GM18502 (cell line): ENCODE measurements around the gene FNDC10.

Experiments
- ATAC-seq: cut with Tn5 transposase; IDR thresholded peaks from one replicate; pipeline ENCODE4 v1.9.1; 2021; ENCODE audit warnings: mild to moderate bottlenecking; ENCODE audit not compliant: unreplicated experiment, poor library complexity

The FNDC10 gene

GRCh38 chr1:1617516-1617915 is 17.6 kb upstream of the FNDC10 start:
- ATAC-seq: no peak

- no peak for ATAC-seq
Observed at GRCh38 chr1:1616838-1617237, 16.9 kb upstream of the FNDC10 start.

DNA sequence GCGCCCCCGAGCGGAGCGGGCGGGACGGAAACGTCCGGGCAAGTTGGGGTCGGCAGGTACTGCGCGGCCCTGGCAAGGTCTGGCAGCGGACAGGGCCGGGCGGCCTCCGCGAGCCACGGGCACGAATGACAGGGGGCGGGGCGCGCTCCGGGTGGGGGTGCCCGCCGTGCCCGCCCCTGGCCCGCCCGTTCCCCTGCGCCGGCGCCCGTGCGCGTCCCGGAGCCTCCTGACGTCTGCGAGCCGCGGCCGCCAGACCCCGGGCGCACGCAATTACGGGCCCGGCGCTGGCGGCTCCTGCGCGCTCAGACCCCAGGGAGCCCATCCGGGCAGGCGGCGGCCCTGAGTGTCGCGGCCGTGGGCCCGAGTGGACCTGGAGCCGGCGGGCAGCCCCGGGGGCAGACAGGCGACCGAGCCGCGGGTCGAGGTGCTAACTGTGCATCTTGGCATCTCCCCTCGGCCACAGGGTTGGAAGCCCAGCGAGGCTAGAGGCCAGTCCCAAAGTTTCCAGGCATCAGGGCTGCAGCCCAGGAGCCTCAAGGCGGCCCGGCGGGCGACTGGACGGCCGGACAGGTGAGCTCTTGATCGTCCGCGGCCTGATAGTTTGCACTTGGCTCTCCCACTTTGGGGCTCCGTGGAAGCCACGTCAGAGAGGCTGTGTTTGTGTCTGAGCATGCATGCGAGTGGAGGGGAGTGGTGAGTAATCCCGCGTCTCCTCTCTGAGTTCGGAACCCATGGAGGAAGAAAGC is 16.3 kb upstream of the FNDC10 start:
- peak; percentile 29 for ATAC-seq

GRCh38 chr1:1615256-1616044 is 15.5 kb upstream of the FNDC10 start, which contains the start of gene MIB2:
Gene MIB2, plus strand, starts transcription at chr1:1615500. Its CDS starts 7,953 bp downstream, at chr1:1623453.
- peak; percentile 83 for ATAC-seq

DNA sequence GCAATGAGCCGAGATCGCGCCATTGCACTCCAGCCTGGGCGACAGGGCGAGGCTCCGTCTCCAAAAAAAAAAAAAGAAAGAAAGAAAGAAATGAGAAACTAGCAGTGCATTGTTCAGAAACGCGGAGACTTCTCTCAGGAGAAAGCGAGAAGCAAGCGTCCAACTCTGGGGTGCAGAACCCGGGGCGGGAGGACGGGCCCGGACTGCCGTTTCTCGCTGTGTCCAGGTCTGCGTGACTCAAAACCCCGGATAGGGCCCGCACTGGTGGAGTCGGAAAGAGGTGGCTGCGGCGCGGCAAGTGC is 15.0 kb upstream of the FNDC10 start:
- no peak for ATAC-seq

DNA sequence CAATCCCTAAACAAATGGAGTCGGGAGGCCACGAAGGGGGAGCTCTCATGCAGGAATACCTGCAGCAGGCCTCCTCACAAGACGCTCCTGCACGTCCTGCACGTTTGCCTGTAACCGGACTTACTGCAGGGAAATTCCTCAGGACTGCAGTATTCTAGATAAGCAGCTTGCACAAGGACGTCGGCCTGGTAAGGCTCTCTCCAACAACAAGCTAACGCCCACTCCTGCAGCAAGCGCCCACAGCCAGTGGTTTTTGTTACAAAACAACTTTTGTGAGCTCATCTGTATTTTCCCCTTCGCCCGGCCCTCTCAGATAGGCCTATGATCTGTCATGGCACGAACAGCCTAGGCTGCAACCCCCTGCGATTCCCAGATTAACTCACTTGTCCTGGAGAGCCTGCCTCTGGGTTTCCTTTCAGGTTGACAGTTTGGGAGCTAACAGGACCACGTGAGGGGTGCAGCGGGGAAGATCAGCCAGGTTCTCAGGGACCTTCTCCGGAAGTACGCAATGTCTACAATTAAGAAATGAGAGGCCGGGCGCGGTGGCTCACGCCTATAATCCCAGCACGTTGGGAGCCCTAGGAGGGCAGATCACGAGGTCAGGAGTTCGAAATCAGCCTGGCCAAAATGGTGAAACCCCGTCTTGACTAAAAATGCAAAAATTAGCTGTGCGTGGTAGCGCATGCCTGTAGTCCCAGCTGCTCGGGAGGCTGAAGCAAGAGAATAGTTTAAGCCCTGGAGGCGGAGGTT is 14.4 kb upstream of the FNDC10 start:
- ATAC-seq: no peak

DNA sequence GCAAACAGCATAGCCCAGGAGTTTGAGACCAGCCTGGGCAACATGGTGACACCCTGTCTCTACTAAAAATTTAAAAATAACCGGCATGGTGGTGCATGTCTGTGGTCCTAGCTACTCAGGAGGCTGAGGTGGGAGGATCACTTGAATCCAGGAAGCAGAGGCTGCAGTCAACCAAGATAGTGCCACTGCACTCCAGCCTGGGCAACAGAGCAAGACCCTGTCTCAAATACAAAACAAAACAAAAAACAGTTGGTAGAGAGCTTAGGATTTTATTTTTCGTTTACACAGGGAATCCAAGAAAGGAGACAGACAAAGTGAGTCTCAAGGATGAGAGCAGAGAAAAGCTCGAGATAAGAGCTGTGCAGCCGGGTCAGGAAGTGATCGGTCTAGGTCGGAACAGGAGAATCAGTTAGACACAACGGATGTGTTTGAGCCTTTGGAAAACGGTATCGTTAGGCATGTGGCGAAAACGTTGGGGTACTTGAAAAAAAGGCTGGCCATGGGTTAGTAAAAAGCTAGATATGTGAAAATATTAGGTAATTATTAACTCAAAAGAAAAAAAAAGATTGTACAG is 13.7 kb upstream of the FNDC10 start:
- no peak for ATAC-seq

- ATAC-seq: no peak
Observed at GRCh38 chr1:1612104-1612400, 12.1 kb upstream of the FNDC10 start.

DNA sequence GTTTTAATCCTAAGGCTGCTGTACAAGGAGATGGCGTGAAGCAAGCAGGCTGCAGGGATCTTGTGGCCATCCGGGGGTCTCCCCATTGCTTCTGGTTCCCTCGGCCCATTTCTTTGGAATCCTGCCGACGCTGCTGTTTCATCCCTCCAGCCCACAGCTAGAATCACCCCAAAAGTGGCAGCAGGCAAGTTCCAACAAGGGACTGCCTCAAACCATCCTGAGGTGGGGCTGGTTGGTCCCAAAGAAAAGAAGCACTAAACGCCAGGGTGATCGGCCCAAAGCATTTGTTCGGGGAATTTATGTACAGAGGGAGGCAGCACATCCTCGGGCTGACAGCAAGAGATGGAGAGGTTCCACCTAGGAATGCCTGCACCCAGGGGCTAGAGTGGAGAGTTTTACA is 10.9 kb upstream of the FNDC10 start:
- no peak for ATAC-seq

DNA sequence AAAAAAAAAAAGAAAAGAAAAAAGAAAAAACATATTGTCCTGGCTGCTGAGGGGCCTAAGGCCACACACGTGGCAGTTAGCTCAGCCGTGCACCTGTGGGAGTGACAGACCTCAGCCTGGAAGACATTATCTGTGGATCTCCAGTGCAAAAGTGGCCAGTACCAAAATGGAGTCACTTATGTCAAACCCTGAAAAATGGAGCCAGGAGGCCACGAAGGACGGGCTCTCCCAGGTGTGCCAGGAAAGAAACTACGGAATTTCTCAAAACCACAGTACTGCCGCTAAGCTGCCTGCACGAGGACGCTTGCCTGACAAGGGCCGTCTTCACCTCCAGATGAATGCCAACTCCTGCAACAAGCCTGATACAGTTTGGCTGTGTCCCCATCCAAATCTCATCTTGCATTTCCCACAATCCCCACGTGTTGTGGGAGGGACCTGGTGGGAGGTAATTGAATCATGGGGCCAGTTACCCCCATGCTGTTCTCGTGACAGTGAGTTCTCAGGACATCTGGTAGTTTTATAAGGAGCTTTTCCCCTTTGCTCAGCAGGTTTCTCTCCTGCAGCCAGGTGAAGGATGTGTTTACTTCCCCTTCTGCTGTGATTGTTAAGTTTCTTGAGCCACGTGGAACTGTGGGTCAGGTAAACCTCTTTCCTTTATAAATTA is 10.0 kb upstream of the FNDC10 start:
- no peak for ATAC-seq

DNA sequence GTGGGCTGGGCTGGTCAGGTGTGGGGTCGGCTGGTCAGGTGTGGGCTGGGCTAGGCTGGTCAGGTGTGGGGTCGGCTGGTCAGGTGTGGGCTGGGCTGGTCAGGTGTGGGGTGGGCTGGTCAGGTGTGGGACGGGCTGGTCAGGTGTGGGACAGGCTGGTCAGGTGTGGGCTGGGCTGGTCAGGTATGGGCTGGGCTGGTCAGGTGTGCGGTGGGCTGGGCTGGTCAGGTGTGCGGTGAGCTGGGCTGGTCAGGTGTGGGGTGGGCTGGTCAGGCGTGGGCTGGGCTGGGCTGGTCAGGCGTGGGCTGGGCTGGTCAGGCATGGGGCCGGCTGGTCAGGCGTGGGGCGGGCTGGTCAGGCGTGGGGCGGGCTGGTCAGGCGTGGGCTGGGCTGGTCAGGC is 6.3 kb upstream of the FNDC10 start:
- ATAC-seq: no peak

- ATAC-seq: no peak
Observed at GRCh38 chr1:1605724-1606123, 5.8 kb upstream of the FNDC10 start.

GRCh38 chr1:1605034-1605591 is 5.2 kb upstream of the FNDC10 start:
- no peak for ATAC-seq

DNA sequence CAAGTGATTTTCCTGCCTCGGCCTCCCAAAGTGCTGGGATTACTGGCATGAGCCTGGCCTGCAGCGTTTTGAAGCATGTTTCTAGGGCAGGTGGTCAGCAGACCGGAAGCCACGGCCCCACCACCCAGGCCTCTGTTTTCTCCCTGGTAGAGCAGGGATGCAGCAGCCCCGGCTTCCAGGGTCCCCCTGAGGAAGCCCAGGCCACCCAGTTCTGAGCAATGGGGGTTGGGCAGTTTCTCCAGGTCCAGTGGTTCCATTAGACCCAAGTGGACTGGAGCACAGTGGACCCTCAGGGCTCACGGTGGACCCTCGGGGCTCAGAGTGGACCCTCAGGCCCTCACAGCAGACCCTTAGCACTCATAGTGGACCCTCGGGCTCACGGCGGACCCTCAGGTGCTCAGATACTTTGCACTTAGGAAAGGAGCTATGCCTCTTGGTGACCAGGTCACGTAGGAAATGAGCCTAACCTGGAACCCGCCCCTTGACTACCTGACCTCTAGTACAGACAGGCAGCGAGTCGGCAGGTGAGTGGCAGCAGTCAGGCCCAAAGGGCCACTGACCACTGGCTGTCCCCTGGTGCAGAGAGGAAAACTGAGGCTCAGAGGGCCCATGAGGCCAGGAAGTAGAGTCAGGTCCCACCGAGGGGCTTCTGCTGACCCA is 4.6 kb upstream of the FNDC10 start:
- no peak for ATAC-seq

- ATAC-seq: no peak
Observed at GRCh38 chr1:1603671-1604373, 3.9 kb upstream of the FNDC10 start.

- ATAC-seq: no peak
Observed at GRCh38 chr1:1602968-1603506, 3.1 kb upstream of the FNDC10 start.

- no peak for ATAC-seq
Observed at GRCh38 chr1:1602304-1602967, 2.5 kb upstream of the FNDC10 start.

GRCh38 chr1:1601564-1602303 is 1.8 kb upstream of the FNDC10 start:
- no peak for ATAC-seq
